Liver (tissue), 9 donors: ENCODE data around the gene ABHD15. TPM values are rescaled to one million over a fixed set of nuclear protein-coding genes. Genes with fewer than 3 reads are reported as not detected.

Source experiments
- DNase-seq: peaks from one replicate; pipeline ENCODE4 v3.0.0-alpha.2; 2017; ENCODE audit warnings: low spot score
- H3K27ac ChIP-seq, 2 donors: one replicate each; pipeline ENCODE4 v1.7.0; 2013; ENCODE audit warnings: inconsistent platforms in 2 of 2, low read length in 2 of 2, control low read depth in 1 of 2, low read depth in 1 of 2, mild to moderate bottlenecking in 1 of 2
- H3K27me3 ChIP-seq, 4 donors: one replicate each; pipeline versions ENCODE4 v1.6.1 to v1.7.0; 2013; ENCODE audit warnings: low read length in 3 of 4, inconsistent platforms in 1 of 4, mild to moderate bottlenecking in 1 of 4, moderate library complexity in 1 of 4; ENCODE audit not compliant: control insufficient read depth in 4 of 4, insufficient read depth in 4 of 4
- H3K36me3 ChIP-seq, 4 donors: one replicate each; pipeline versions ENCODE4 v1.6.1 to v1.7.0; 2013; ENCODE audit warnings: low read length in 3 of 4, mild to moderate bottlenecking in 3 of 4, low read depth in 1 of 4, moderate library complexity in 1 of 4; ENCODE audit not compliant: control insufficient read depth in 4 of 4, insufficient read depth in 3 of 4
- H3K4me1 ChIP-seq, 4 donors: one replicate each; pipeline versions ENCODE4 v1.6.1 to v1.7.0; 2013; ENCODE audit warnings: low read length in 3 of 4, mild to moderate bottlenecking in 3 of 4, moderate library complexity in 1 of 4; ENCODE audit not compliant: control insufficient read depth in 4 of 4, insufficient read depth in 4 of 4
- H3K4me3 ChIP-seq, 3 donors: one replicate each; pipeline versions ENCODE4 v1.6.1 to v1.7.0; 2013; ENCODE audit warnings: low read length in 3 of 3, control low read depth in 1 of 3, low read depth in 1 of 3, mild to moderate bottlenecking in 1 of 3
- H3K9ac ChIP-seq, 2 donors: one replicate each; pipeline ENCODE4 v1.7.0; 2013; ENCODE audit warnings: low read length in 2 of 2, mild to moderate bottlenecking in 2 of 2, moderate library complexity in 2 of 2, control low read depth in 1 of 2, low read depth in 1 of 2
- H3K9me3 ChIP-seq, 4 donors: one replicate each; pipeline versions ENCODE4 v1.6.1 to v1.7.0; 2013; ENCODE audit warnings: low read length in 3 of 4; ENCODE audit not compliant: control insufficient read depth in 4 of 4
- ATF3 ChIP-seq: IDR thresholded peaks from 2 replicates; pipeline ENCODE4 v1.6.1; 2016; ENCODE audit warnings: antibody characterized with exemption
- EGR1 ChIP-seq, 2 donors: IDR thresholded peaks; 2 replicates each; pipeline ENCODE4 v1.6.1; 2016 to 2018; ENCODE audit warnings: antibody characterized with exemption in 2 of 2, low read depth in 2 of 2
- FOXA1 ChIP-seq: IDR thresholded peaks from 2 replicates; pipeline ENCODE4 v1.6.1; 2016; ENCODE audit warnings: antibody characterized with exemption
- FOXA2 ChIP-seq: IDR thresholded peaks from 2 replicates; pipeline ENCODE4 v1.6.1; 2016; ENCODE audit warnings: antibody characterized with exemption
- GABPA ChIP-seq, 2 donors: IDR thresholded peaks in 1 of 2; conservative IDR thresholded peaks in 1 of 2; 2 replicates each; pipeline ENCODE4 v1.6.1; 2016; ENCODE audit warnings: antibody characterized with exemption in 2 of 2, mild to moderate bottlenecking in 1 of 2, moderate library complexity in 1 of 2
- HNF4A ChIP-seq, 2 donors: conservative IDR thresholded peaks; 2 replicates each; pipeline ENCODE4 v1.6.1; 2016; ENCODE audit warnings: antibody characterized with exemption in 2 of 2, mild to moderate bottlenecking in 2 of 2
- JUND ChIP-seq, 2 donors: IDR thresholded peaks; 2 replicates each; pipeline ENCODE4 v1.6.1; 2016; ENCODE audit warnings: antibody characterized with exemption in 2 of 2
- REST ChIP-seq: IDR thresholded peaks from 2 replicates; pipeline ENCODE4 v1.6.1; 2016; ENCODE audit warnings: antibody characterized with exemption, mild to moderate bottlenecking
- YY1 ChIP-seq: IDR thresholded peaks from 2 replicates; pipeline ENCODE4 v1.6.1; 2016; ENCODE audit warnings: antibody characterized with exemption, mild to moderate bottlenecking
- WGBS: extraction: QIAGEN DNeasy Blood & Tissue Kit; methylation state at CpG from one replicate; pipeline ENCODE4 v1.1.7; 2013; 5-methylcytosine and 5-hydroxymethylcytosine counted together
- polyA plus RNA-seq, 2 donors: library from polyadenylated mRNA; stranded (reverse) in 1 of 2; unstranded in 1 of 2; fragments of 200-250 nt in 1 of 2; fragments of >200 nt in 1 of 2; fragmentation: Nextera tagmentation in 1 of 2; extraction: Ambion mirVana in 1 of 2; gene quantifications; one replicate each; pipeline versions ENCODE4 v1.2.1 to v1.2.3, GENCODE V29; 2013 to 2015
- total RNA-seq, 2 donors: library from RNA; depleted of rRNA; stranded (reverse); fragments of >200 nt; gene quantifications; one replicate each; pipeline ENCODE4 v1.2.3, GENCODE V29; 2014
- TF ChIP-seq, protein P1 (sequence below): IDR thresholded peaks from 2 replicates; pipeline ENCODE4 v1.6.1; 2016; ENCODE audit warnings: antibody characterized with exemption
- donor health status: healthy.
- donor health status: healthy.
- donor health status: healthy.
- donor health status: healthy.
- donor health status: healthy.

The ABHD15 gene
- total and polyA plus RNA-seq, 4 donors: 5.6 to 25.7 (median 10.6) TPM

DNA sequence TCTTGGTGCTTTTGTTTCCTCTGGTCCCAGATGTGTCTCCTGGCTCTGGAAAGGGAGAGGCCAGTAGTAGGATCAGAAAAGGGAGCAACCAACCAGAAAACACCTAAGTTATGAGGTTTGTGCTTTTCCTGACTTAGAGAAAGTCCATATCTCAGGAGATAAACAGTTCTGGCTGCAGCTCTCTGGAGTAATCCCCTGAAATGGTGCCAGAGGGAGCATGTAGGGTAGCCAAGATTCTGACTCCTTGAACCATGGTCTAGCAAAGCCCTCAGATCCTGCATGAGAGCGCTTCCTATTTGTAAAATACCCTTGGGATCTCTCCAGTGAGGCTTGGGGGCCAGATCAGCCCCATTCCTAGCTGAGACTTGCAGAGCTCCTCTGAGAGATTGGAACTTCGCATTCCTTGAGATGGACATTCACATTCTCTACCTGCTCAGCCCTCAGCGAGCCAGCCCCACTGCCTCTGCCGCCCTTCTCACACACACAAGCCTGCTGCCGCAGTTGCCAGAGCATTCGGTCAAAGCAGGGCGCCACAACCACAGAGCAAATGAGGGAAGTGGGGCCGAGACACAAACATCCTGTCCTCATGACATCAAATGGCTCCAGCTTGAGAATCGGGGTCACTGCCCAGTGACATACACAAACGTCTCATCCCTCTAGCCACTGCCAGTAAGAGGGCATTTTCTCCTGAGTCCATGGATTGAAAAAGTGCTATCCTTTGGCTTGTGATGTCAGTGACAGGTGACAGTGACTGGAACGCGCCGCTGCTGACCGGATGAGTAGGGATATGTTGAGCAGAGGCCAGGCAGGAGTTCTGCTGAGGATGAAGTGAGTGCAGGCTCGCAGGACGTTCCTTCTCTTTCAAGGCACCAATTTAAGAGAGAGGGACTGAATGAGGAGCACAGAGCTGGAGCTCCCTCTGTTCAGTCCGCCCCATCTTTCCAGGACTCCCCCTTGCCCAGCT is 5.0 kb downstream of the ABHD15 start:
- Histone ChIP-seq H3K4me3 (no peak overlapping the region), H3K9ac (no peak overlapping the region), H3K4me1 (peaks cover 8 to 60% (median 43%) of the 10 kb centered on the region in 4 donors), H3K27me3 (no peaks in the 10 kb centered on the region), H3K27ac (peak overlapping the region in 1 of 2 donors; percentile 54), H3K36me3 (peaks cover 0 to 10% (median 0%) of the 10 kb centered on the region in 4 donors), H3K9me3 (no peaks in the 10 kb centered on the region)
- no peak for DNase-seq
- WGBS: 75% methylated on average over 17 of the region's 17 CpGs
- no peak for TF ChIP-seq JUND (IDR thresholded peaks at IDR 0.05)
- no peak for TF ChIP-seq FOXA1
- TF ChIP-seq GABPA (IDR thresholded peaks at IDR 0.05 in 1 of 2, conservative IDR thresholded peaks at IDR 0.05 in 1 of 2): no peak
- no peak for TF ChIP-seq REST
- no peak for TF ChIP-seq ATF3
- no peak for TF ChIP-seq FOXA2
- TF ChIP-seq HNF4A (conservative IDR thresholded peaks at IDR 0.05): no peak
- TF ChIP-seq YY1: no peak
- TF ChIP-seq, protein P1, sequence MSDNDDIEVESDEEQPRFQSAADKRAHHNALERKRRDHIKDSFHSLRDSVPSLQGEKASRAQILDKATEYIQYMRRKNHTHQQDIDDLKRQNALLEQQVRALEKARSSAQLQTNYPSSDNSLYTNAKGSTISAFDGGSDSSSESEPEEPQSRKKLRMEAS: no peak
- TF ChIP-seq EGR1 (IDR thresholded peaks at IDR 0.05; ENCODE audit: low read depth in 2 of 2): no peak

GRCh38 chr17:29560316-29560715 is 6.5 kb downstream of the ABHD15 start:
- H3K4me1 ChIP-seq: peaks cover 7 to 61% (median 45%) of the 10 kb centered on the region in 4 donors
- no peaks in the 10 kb centered on the region for H3K27me3 ChIP-seq
- H3K36me3 ChIP-seq: peaks cover 0 to 10% (median 0%) of the 10 kb centered on the region in 4 donors
- WGBS: 83% methylated on average over 6 of the region's 6 CpGs
- H3K9ac ChIP-seq: no peak overlapping the region
- TF ChIP-seq FOXA1 (no peak), YY1 (no peak), REST (no peak)
- no peak for DNase-seq
- H3K27ac ChIP-seq: no peak overlapping the region
- no peak overlapping the region for H3K4me3 ChIP-seq
- no peaks in the 10 kb centered on the region for H3K9me3 ChIP-seq
